Neural crest cell (in vitro differentiated cells): ENCODE results near the gene NCBP3. TPM values are rescaled to one million over a fixed set of nuclear protein-coding genes. Genes with fewer than 3 reads are reported as not detected.

Source experiments
- DNase-seq: peaks from one replicate; pipeline ENCODE4 v3.0.0; 2021; ENCODE audit warnings: low read depth, mixed read lengths, low spot score
- H3K27ac Mint-ChIP-seq: one replicate; pipeline ENCODE4 v1.8.0; 2021; ENCODE audit warnings: mild to moderate bottlenecking, mixed read lengths; ENCODE audit not compliant: unreplicated experiment
- H3K27me3 Mint-ChIP-seq: 2 replicates; pipeline ENCODE4 v1.8.0; 2021; ENCODE audit warnings: low read depth, mild to moderate bottlenecking, mixed read lengths
- H3K36me3 Mint-ChIP-seq: 2 replicates; pipeline ENCODE4 v1.8.0; 2021; ENCODE audit warnings: low read depth, mild to moderate bottlenecking, mixed read lengths
- H3K4me1 Mint-ChIP-seq: 2 replicates; pipeline ENCODE4 v1.8.0; 2021; ENCODE audit warnings: mixed read lengths
- H3K4me3 Mint-ChIP-seq: one replicate; pipeline ENCODE4 v1.8.0; 2021; ENCODE audit warnings: mild to moderate bottlenecking, mixed read lengths
- H3K9me3 Mint-ChIP-seq: 2 replicates; pipeline ENCODE4 v1.8.0; 2021; ENCODE audit warnings: mixed read lengths
- total RNA-seq: library from RNA; stranded (reverse); gene quantifications from 2 replicates; pipeline ENCODE4 v1.2.1, GENCODE V29; 2021
- TF ChIP-seq, protein P1 (sequence below): fragments of 200-600 bp; sonication (generic); conservative IDR thresholded peaks from 2 replicates; pipeline ENCODE4 v1.5.0; 2021; ENCODE audit warnings: antibody characterized with exemption, mild to moderate bottlenecking

Gene NCBP3
- total RNA-seq, 1 donor from 2014 or later = 61.5 TPM

DNA sequence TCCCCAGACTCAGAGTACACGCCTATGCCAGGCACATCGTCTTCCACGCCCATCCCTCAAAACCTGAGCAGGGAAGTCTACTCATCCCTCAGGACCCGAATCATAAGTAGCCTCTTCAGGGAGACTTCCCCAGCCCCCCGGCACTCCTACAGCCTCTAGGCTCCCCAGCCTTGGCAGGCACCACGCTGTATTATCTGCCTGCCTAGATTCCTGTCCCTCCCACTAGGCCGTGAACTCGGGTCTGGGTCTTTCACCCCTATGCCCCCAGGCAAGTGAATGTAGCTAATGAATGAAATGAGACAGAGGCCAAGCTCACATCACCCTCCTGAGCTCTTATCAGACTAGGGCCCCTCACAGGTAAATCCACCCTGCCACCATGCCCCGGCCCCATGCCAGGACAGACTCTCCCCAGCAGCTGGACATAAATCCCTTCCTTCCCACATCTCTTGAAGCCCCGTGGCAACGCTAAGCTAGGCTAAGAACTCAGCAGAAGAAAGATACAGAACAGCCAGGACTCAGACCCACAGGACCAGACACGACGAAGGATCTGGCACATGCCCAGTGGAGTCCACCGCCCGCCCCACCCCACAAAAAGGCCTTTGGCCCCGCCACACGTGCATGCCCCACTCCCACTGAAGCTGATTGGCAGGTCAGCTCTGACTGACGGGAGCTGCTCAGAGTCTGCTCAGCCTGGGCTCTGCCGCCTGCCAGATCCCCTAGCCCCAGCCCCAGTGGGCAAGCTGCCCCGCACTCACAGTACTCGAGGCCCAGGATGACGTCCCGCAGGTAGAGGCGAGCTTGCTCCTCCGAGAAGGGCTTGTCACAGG lies 33.8 kb upstream of the NCBP3 start:
- H3K9me3 Mint-ChIP-seq = no peaks in the 10 kb centered on the region
- DNase-seq = no peak
- peaks cover 16% of the 10 kb centered on the region for H3K4me1 Mint-ChIP-seq
- peak overlapping the region; percentile 90 for H3K27ac Mint-ChIP-seq
- no peaks in the 10 kb centered on the region for H3K36me3 Mint-ChIP-seq
- H3K27me3 Mint-ChIP-seq = no peaks in the 10 kb centered on the region
- TF ChIP-seq, protein P1, sequence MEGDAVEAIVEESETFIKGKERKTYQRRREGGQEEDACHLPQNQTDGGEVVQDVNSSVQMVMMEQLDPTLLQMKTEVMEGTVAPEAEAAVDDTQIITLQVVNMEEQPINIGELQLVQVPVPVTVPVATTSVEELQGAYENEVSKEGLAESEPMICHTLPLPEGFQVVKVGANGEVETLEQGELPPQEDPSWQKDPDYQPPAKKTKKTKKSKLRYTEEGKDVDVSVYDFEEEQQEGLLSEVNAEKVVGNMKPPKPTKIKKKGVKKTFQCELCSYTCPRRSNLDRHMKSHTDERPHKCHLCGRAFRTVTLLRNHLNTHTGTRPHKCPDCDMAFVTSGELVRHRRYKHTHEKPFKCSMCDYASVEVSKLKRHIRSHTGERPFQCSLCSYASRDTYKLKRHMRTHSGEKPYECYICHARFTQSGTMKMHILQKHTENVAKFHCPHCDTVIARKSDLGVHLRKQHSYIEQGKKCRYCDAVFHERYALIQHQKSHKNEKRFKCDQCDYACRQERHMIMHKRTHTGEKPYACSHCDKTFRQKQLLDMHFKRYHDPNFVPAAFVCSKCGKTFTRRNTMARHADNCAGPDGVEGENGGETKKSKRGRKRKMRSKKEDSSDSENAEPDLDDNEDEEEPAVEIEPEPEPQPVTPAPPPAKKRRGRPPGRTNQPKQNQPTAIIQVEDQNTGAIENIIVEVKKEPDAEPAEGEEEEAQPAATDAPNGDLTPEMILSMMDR = no peak
- H3K4me3 Mint-ChIP-seq = no peak overlapping the region

DNA sequence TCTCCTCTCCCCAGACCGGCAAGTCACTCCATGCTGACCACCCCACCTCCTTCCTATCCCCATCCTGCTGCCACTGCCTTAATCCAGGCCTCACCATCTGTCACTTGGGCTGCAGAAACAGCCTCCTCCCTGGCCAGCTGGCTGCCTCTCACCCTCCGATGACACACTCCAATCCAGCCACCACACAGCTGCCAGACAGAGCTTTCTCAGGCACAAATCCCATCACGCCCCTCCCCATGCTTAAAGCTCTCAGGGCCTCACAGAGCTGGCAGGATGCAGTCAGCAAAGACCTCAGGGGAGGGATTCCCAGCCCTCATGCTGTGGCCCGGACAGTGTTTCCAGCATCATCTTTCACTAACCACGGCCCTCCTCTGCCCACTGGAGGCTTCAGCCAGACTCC lies 33.1 kb upstream of the NCBP3 start:
- H3K27ac Mint-ChIP-seq = peak overlapping the region; percentile 90
- peaks cover 16% of the 10 kb centered on the region for H3K4me1 Mint-ChIP-seq
- DNase-seq = no peak
- H3K4me3 Mint-ChIP-seq = peak overlapping the region; percentile 18
- H3K36me3 Mint-ChIP-seq = no peaks in the 10 kb centered on the region
- no peaks in the 10 kb centered on the region for H3K9me3 Mint-ChIP-seq
- H3K27me3 Mint-ChIP-seq = no peaks in the 10 kb centered on the region
- TF ChIP-seq, protein P1 = no peak

DNA sequence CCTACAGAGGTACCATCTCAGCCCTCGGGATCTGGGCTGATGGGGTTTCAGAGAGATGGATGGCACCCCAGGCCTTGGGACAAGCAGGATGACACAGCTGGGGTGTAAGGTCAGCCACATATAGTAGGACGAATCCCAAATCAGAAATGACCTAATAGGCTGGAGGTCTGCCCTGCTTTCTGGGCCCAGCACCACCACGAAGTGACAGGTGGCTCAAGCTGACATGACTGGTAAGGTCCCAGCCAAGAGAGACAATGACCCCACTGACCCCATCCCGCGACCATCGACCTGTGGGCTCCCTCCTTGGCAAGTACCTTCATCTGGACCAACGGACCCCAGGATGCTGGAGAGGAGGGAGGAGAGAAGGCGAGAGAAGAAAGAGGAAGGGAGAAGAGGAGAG lies 31.2 kb upstream of the NCBP3 start:
- TF ChIP-seq, protein P1 = no peak
- Mint-ChIP-seq H3K27me3 (no peaks in the 10 kb centered on the region), H3K4me1 (peaks cover 16% of the 10 kb centered on the region), H3K4me3 (no peak overlapping the region), H3K9me3 (no peaks in the 10 kb centered on the region), H3K36me3 (no peaks in the 10 kb centered on the region), H3K27ac (no peak overlapping the region)
- no peak for DNase-seq

DNA sequence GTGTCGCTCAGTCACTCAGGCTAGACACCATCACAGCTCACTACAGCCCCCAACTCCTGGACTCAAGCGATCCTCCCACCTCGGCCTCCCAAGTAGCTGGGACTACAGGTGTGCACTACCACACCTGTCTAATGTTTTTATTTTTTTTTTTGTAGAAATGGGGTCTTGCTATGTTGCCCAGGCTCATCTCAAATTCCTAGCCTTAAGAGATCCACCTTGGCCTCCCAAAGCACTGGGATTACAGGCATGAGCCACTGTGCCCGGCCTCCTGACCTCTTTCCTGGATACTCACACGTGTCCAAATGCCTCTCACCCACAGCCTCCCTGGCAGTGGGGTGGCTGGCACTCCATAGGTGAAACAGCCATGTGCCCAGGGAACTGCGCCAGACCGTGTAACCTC lies 29.3 kb upstream of the NCBP3 start:
- H3K27ac Mint-ChIP-seq = no peak overlapping the region
- no peaks in the 10 kb centered on the region for H3K9me3 Mint-ChIP-seq
- TF ChIP-seq, protein P1 = no peak
- no peaks in the 10 kb centered on the region for H3K27me3 Mint-ChIP-seq
- H3K36me3 Mint-ChIP-seq = no peaks in the 10 kb centered on the region
- H3K4me1 Mint-ChIP-seq = peaks cover 15% of the 10 kb centered on the region
- DNase-seq = no peak
- no peak overlapping the region for H3K4me3 Mint-ChIP-seq

DNA sequence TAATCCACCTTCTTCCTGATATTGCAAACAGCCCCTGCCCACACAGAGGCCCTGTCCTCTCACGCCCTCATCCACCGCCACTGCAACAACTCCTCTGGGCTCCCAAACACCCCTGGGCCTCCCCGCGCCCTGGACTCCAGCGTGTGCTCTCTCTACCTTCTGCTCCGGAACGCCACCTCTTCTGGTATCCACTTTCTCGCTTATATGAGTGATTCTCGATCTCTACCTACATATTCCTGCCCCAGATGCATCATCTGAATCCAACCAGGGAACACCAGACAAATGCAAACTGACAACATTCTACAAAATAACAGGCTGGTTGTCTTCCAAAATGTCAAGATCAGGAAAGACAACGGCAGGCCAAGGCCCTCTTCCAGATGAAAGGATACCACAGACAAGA lies 27.8 kb upstream of the NCBP3 start:
- Mint-ChIP-seq H3K4me3 (no peak overlapping the region), H3K36me3 (no peaks in the 10 kb centered on the region), H3K27ac (no peak overlapping the region), H3K4me1 (peaks cover 4% of the 10 kb centered on the region), H3K9me3 (no peaks in the 10 kb centered on the region), H3K27me3 (no peaks in the 10 kb centered on the region)
- DNase-seq = no peak
- TF ChIP-seq, protein P1 = no peak
